ENCODE measurements around the gene MEF2C. TPM values are rescaled to one million over a fixed set of nuclear protein-coding genes. Genes with fewer than 3 reads are reported as not detected.

Gene MEF2C
- total and polyA plus RNA-seq, 4 donors: 2.8 to 15.9 (median 10.1) TPM

DNA sequence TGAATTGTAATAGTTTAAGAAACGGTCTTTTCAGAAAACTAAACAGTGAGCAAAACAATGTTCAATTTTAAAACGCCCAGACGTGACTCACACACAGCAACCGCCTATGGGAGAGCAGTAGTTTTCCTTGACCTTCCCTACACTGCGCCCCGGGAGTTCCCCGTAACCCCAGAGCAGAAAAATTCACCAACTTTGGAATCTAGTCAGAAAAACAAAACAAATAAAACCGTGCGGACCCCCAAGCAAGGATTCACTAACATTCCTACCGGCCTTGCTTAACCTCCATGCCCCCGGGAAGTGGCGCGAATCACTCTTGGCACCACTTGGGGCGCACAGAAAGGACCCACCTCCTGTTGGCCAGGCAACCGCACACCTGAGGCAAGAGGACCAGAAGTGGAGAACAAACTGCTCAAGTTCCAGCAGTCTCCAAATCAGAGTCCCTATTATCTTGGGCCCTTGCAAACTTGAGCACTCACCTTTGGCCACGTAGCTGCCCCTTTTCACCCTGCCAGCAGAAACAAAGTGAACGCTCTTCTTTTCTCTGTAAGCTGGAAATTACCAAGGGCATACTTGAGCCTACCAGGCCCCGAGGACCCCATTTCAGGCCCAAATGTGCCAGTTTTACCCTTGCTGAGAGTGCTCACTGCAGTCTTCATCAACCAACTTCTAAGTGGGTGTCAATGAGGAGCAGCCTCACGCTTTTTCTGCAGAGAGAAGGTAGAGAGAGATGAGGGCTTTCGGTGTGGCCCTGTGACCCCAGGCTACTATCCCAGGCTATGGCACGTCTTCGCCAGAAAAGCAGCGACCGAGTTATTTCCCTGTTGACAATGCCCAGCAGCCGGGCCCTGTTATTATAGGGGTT is 189.7 kb downstream of the MEF2C start:
- H3K9me3 ChIP-seq (ENCODE audit: control insufficient read depth in 4 of 4, low read length in 3 of 4): no peaks in the 10 kb centered on the region
- TF ChIP-seq SP1 (IDR thresholded peaks at IDR 0.05): no peak
- no peak for TF ChIP-seq RAD21 (IDR thresholded peaks at IDR 0.05)
- TF ChIP-seq JUND (IDR thresholded peaks at IDR 0.05): no peak
- TF ChIP-seq, protein P1, sequence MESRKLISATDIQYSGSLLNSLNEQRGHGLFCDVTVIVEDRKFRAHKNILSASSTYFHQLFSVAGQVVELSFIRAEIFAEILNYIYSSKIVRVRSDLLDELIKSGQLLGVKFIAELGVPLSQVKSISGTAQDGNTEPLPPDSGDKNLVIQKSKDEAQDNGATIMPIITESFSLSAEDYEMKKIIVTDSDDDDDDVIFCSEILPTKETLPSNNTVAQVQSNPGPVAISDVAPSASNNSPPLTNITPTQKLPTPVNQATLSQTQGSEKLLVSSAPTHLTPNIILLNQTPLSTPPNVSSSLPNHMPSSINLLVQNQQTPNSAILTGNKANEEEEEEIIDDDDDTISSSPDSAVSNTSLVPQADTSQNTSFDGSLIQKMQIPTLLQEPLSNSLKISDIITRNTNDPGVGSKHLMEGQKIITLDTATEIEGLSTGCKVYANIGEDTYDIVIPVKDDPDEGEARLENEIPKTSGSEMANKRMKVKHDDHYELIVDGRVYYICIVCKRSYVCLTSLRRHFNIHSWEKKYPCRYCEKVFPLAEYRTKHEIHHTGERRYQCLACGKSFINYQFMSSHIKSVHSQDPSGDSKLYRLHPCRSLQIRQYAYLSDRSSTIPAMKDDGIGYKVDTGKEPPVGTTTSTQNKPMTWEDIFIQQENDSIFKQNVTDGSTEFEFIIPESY (IDR thresholded peaks at IDR 0.05): no peak
- TF ChIP-seq EGR1 (IDR thresholded peaks at IDR 0.05; ENCODE audit: low read depth in 2 of 2): no peak
- TF ChIP-seq, protein P2, sequence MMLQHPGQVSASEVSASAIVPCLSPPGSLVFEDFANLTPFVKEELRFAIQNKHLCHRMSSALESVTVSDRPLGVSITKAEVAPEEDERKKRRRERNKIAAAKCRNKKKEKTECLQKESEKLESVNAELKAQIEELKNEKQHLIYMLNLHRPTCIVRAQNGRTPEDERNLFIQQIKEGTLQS (IDR thresholded peaks at IDR 0.05): no peak
- TF ChIP-seq TAF1 (conservative IDR thresholded peaks at IDR 0.05): no peak
- H3K9ac ChIP-seq (ENCODE audit: low read depth in 1 of 2, low read length in 2 of 2): no peak overlapping the region
- no peak overlapping the region for H3K27ac ChIP-seq (ENCODE audit: low read depth in 1 of 2, low read length in 2 of 2)
- no peak overlapping the region for H3K4me3 ChIP-seq (ENCODE audit: low read depth in 1 of 3, low read length in 3 of 3)
- WGBS: 13% methylated on average over 25 of the region's 25 CpGs
- peaks cover 4 to 64% (median 28%) of the 10 kb centered on the region in 4 donors for H3K27me3 ChIP-seq (ENCODE audit: control insufficient read depth in 4 of 4, insufficient read depth in 4 of 4, low read length in 3 of 4)
- no peaks in the 10 kb centered on the region for H3K36me3 ChIP-seq (ENCODE audit: control insufficient read depth in 4 of 4, insufficient read depth in 3 of 4, low read depth in 1 of 4, low read length in 3 of 4)
- H3K4me1 ChIP-seq (ENCODE audit: control insufficient read depth in 4 of 4, insufficient read depth in 4 of 4, low read length in 3 of 4): peaks cover 6 to 29% (median 14%) of the 10 kb centered on the region in 4 donors
- DNase-seq (ENCODE audit: low spot score): no peak

DNA sequence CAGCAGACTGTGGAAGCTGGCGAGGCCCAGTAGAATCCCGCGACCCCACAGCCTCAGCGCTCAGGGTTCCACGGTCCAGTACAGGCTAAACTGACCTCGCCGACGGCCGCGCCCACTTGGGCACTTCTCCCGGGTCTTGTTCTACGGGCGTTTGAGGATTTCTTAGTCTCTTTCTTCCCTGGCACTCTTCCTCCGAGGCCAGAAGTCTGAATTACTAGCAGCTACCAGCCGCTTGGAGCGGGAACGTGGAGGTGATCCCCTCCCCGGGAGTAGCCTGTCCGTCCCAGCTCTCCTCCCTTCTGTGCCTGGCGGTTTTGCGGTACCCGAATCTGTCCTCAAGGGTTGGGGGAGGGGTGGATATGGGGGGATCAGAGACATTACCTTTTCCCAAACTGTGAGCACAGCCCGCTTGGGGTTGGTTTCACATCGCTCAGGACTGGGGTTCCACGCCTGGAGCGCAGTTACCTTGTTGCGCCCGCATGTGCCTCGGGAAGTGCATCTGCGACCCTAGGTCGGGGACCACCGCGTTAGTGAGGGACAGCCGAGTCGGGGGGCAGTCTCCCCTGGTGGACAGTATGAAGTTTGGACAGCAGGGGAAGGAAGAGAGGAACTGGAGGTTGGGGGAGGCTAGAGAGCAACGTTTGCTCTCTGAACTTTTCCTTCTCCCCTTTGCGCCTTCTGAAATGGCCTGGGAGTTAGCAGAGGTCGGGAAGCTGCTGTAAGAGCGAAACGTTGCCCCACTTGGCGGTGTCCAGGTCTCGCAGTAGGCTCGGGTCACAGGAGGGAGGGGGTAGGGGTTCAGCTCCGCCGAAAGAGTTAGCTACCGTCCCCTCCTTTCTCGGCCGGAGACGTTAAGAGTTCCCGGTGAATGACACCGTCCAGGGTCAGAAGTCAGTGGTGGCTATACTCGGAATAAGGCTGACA is 190.8 kb downstream of the MEF2C start:
- 4% methylated on average over 52 of the region's 52 CpGs for WGBS
- Histone ChIP-seq H3K9ac (ENCODE audit: low read depth in 1 of 2, low read length in 2 of 2) (no peak overlapping the region), H3K9me3 (ENCODE audit: control insufficient read depth in 4 of 4, low read length in 3 of 4) (no peaks in the 10 kb centered on the region), H3K27me3 (ENCODE audit: control insufficient read depth in 4 of 4, insufficient read depth in 4 of 4, low read length in 3 of 4) (peaks cover 4 to 66% (median 29%) of the 10 kb centered on the region in 4 donors), H3K4me3 (ENCODE audit: low read depth in 1 of 3, low read length in 3 of 3) (peak overlapping the region in 1 of 3 donors; percentile 11), H3K4me1 (ENCODE audit: control insufficient read depth in 4 of 4, insufficient read depth in 4 of 4, low read length in 3 of 4) (peaks cover 6 to 29% (median 14%) of the 10 kb centered on the region in 4 donors), H3K27ac (ENCODE audit: low read depth in 1 of 2, low read length in 2 of 2) (no peak overlapping the region), H3K36me3 (ENCODE audit: control insufficient read depth in 4 of 4, insufficient read depth in 3 of 4, low read depth in 1 of 4, low read length in 3 of 4) (no peaks in the 10 kb centered on the region)
- no peak for DNase-seq (ENCODE audit: low spot score)
- TF ChIP-seq TAF1 (conservative IDR thresholded peaks at IDR 0.05): no peak
- TF ChIP-seq, protein P1 (IDR thresholded peaks at IDR 0.05): no peak
- no peak for TF ChIP-seq NR2F2 (IDR thresholded peaks at IDR 0.05)
- no peak for TF ChIP-seq HNF4A (conservative IDR thresholded peaks at IDR 0.05)
- no peak for TF ChIP-seq HNF4G (IDR thresholded peaks at IDR 0.05)

DNA sequence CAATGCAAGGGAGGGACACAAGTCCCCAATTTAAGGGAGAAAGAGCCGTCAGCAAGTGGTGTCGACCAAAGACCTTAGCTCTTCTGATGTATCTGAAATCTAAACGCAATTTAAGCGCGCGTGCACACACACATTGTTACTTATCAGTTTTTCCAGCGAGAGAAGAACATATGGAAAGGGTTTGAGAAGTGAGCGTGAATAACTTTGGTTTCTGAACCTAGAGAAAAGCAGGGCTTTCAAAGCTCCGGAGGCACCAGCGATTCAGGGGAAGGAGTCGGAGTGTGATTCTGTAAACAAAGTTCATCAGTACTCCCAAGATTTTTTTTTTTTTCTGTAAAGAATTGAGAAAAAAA is 191.8 kb downstream of the MEF2C start:
- no peak overlapping the region for H3K27ac ChIP-seq (ENCODE audit: low read depth in 1 of 2, low read length in 2 of 2)
- peaks cover 6 to 29% (median 14%) of the 10 kb centered on the region in 4 donors for H3K4me1 ChIP-seq (ENCODE audit: control insufficient read depth in 4 of 4, insufficient read depth in 4 of 4, low read length in 3 of 4)
- peaks cover 4 to 66% (median 30%) of the 10 kb centered on the region in 4 donors for H3K27me3 ChIP-seq (ENCODE audit: control insufficient read depth in 4 of 4, insufficient read depth in 4 of 4, low read length in 3 of 4)
- no peaks in the 10 kb centered on the region for H3K36me3 ChIP-seq (ENCODE audit: control insufficient read depth in 4 of 4, insufficient read depth in 3 of 4, low read depth in 1 of 4, low read length in 3 of 4)
- H3K4me3 ChIP-seq (ENCODE audit: low read depth in 1 of 3, low read length in 3 of 3): no peak overlapping the region
- WGBS: 5% methylated on average over 11 of the region's 11 CpGs
- no peak for DNase-seq (ENCODE audit: low spot score)
- no peaks in the 10 kb centered on the region for H3K9me3 ChIP-seq (ENCODE audit: control insufficient read depth in 4 of 4, low read length in 3 of 4)
- H3K9ac ChIP-seq (ENCODE audit: low read depth in 1 of 2, low read length in 2 of 2): no peak overlapping the region
- TF ChIP-seq, protein P3, sequence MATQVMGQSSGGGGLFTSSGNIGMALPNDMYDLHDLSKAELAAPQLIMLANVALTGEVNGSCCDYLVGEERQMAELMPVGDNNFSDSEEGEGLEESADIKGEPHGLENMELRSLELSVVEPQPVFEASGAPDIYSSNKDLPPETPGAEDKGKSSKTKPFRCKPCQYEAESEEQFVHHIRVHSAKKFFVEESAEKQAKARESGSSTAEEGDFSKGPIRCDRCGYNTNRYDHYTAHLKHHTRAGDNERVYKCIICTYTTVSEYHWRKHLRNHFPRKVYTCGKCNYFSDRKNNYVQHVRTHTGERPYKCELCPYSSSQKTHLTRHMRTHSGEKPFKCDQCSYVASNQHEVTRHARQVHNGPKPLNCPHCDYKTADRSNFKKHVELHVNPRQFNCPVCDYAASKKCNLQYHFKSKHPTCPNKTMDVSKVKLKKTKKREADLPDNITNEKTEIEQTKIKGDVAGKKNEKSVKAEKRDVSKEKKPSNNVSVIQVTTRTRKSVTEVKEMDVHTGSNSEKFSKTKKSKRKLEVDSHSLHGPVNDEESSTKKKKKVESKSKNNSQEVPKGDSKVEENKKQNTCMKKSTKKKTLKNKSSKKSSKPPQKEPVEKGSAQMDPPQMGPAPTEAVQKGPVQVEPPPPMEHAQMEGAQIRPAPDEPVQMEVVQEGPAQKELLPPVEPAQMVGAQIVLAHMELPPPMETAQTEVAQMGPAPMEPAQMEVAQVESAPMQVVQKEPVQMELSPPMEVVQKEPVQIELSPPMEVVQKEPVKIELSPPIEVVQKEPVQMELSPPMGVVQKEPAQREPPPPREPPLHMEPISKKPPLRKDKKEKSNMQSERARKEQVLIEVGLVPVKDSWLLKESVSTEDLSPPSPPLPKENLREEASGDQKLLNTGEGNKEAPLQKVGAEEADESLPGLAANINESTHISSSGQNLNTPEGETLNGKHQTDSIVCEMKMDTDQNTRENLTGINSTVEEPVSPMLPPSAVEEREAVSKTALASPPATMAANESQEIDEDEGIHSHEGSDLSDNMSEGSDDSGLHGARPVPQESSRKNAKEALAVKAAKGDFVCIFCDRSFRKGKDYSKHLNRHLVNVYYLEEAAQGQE (IDR thresholded peaks at IDR 0.05): no peak
- TF ChIP-seq YY1 (IDR thresholded peaks at IDR 0.05): no peak
- no peak for TF ChIP-seq NR2F2 (IDR thresholded peaks at IDR 0.05)
- TF ChIP-seq, protein P1 (IDR thresholded peaks at IDR 0.05): no peak
- no peak for TF ChIP-seq EGR1 (IDR thresholded peaks at IDR 0.05; ENCODE audit: low read depth in 2 of 2)
- TF ChIP-seq RAD21 (IDR thresholded peaks at IDR 0.05): no peak
- TF ChIP-seq HNF4G (IDR thresholded peaks at IDR 0.05): no peak
- no peak for TF ChIP-seq FOXA2 (IDR thresholded peaks at IDR 0.05)
- TF ChIP-seq SP1 (IDR thresholded peaks at IDR 0.05): no peak
